Measurements from ENCODE around the gene C16orf54.
"Not testable (repeated sequence)": the region's sequence is repeated elsewhere in the genome, so short reads cannot be mapped to it uniquely, and the experiment has no call there.

The C16orf54 gene

GRCh38 chr16:29767062-29767461 is 21.3 kb upstream of the C16orf54 start:
- DNase-seq, result no peak

- no peak for DNase-seq
Observed at GRCh38 chr16:29766571-29766970, 20.8 kb upstream of the C16orf54 start.

GRCh38 chr16:29765167-29766032 is 19.6 kb upstream of the C16orf54 start:
- DNase-seq, result peak; percentile 97 to 99

GRCh38 chr16:29763326-29763725 is 17.5 kb upstream of the C16orf54 start:
- no peak for DNase-seq

- no peak for DNase-seq
Observed at GRCh38 chr16:29761882-29762281, 16.1 kb upstream of the C16orf54 start.

GRCh38 chr16:29761280-29761651 is 15.5 kb upstream of the C16orf54 start:
- not testable (repeated sequence) for DNase-seq

GRCh38 chr16:29760567-29761279 is 14.9 kb upstream of the C16orf54 start:
- no peak for DNase-seq

GRCh38 chr16:29757950-29758466 is 12.2 kb upstream of the C16orf54 start:
- DNase-seq, result no peak

GRCh38 chr16:29757086-29757485 is 11.3 kb upstream of the C16orf54 start:
- DNase-seq, result not testable (repeated sequence)

GRCh38 chr16:29756654-29757053 is 10.9 kb upstream of the C16orf54 start:
- DNase-seq, result no peak

GRCh38 chr16:29753516-29753915 is 7.7 kb upstream of the C16orf54 start:
- no peak for DNase-seq

- DNase-seq, result not testable (repeated sequence)
Observed at GRCh38 chr16:29748760-29749149, 3.0 kb upstream of the C16orf54 start.

- DNase-seq, result no peak
Observed at GRCh38 chr16:29747947-29748759, 2.4 kb upstream of the C16orf54 start.

GRCh38 chr16:29746518-29746917 is 728 bp upstream of the C16orf54 start:
- not testable (repeated sequence) for DNase-seq

- no peak for DNase-seq
Observed at GRCh38 chr16:29745121-29745852, 503 bp downstream of the C16orf54 start.

GRCh38 chr16:29744541-29745101 is 1.2 kb downstream of the C16orf54 start:
- DNase-seq, result no peak

GRCh38 chr16:29743827-29744531 is 1.8 kb downstream of the C16orf54 start:
- no peak for DNase-seq

- no peak for DNase-seq
Observed at GRCh38 chr16:29743475-29743826, 2.3 kb downstream of the C16orf54 start.

- DNase-seq, result no peak
Observed at GRCh38 chr16:29742683-29743275, 3.0 kb downstream of the C16orf54 start.

GRCh38 chr16:29740630-29741015 is 5.2 kb downstream of the C16orf54 start:
- not testable (repeated sequence) for DNase-seq
